Renal pelvis (tissue), 4 donors: Measurements from ENCODE around the gene AHRR. TPM values are rescaled to one million over a fixed set of nuclear protein-coding genes. Genes with fewer than 3 reads are reported as not detected.

Experiments
- DNase-seq: peaks from one replicate; pipeline ENCODE4 v3.0.0-alpha.2; 2013
- polyA plus RNA-seq, 3 donors: library from polyadenylated mRNA; unstranded; fragments of 120-200 nt; gene quantifications; one replicate each; pipeline ENCODE4 v1.2.1, GENCODE V29; 2013; ENCODE audit not compliant: insufficient read length in 3 of 3

Gene AHRR
- polyA plus RNA-seq, 3 donors = 2.4 to 3.6 (median 2.8) TPM

DNA sequence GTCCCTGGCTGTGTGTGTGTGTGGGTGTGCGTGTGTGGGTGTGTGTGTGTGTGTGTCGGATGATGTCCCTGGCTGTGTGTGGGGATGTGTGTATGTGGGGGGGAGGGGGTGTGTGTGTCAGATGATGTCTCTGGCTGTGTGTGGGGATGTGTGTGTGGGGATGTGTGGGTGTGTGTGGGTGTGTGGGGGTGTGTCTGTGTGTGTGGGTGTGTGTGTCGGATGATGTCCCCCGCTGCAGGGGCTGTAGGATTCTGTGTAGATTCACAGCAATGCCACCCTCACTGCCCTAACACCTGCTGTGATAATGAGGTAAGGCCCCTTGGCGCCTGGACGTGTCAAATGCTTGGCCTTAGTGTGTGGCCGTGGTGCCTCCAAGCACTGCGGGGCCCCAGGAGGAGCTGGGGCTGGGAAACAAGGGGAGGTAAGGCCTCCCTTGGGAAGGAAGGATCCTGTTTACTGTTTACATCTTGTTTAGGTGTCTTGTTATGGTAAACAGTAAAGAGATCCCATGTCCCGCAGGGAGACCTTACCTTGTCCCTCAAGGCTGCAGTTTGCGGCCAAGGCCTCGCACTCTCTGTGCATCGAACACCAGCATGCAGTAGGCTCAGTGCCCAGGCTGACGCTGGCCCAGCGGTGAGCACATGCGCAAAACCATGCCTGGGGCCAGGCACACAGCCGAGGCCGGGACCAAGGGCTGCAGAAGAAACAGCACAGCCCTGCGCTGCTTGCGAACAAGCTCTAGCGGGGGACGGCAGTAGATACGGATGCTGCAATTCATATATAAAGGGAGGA, 24.1 kb downstream of the AHRR start:
- no peak for DNase-seq

DNA sequence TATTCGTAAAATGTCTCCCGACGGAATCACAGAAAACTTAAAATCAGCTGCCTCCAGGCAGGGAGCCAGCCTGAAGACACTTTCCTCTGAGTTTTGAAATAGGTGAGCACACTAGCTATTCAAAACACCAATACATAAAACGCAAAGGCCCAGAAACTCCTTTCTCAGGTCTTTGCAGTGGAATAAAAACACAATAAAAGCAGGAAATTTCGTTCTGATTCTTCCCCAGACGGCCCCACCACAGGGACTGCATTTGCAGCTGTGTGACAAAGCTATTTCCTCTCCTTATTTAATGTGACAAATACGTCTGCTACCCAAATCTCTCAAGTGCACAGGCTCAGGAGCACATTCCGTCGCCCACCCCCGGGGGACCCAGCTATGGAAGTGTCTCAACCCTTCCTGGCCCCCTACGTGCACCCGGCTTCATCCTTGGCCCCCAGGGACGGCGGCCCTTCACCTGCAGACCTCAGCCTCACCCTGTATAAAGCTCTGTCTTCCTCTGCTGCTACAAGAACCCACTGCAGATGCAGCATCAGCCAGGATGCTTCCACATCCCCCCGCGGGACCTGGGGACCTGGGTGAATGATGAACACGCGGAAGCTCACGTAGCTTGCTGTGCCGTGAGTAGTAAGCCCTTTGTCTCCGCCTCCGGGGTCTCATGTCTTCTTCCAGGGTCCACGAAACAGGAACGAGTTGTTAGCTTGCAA, 24.9 kb downstream of the AHRR start:
- DNase-seq = no peak

DNA sequence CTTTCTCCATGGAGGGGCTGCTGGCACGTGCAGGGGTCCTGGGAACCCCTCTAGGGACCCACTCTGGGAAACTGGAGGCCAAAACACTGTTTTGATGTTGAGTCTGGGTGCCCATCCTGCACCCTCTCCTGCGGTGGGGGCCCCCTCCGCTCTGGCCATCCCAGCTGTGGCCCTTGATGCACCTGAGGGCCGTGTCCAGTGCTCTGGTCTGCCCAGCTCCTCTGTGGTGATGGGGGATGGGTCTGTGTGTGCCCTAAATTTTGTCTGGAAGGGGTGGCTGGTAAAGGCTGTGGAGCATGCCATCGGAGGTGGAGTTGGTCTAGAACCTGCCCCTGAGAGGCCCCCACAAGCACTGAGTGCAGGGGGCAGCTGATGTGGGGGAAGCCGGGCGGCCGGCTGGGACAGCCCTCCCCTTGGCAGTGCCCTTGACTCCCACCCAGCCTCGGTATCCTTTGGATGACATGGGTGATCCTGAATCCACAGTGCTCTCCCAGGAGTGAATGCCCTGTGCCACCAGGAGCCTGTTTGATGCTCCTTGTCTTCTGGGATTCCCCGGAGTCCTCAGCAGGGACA, 26.3 kb downstream of the AHRR start:
- no peak for DNase-seq

DNA sequence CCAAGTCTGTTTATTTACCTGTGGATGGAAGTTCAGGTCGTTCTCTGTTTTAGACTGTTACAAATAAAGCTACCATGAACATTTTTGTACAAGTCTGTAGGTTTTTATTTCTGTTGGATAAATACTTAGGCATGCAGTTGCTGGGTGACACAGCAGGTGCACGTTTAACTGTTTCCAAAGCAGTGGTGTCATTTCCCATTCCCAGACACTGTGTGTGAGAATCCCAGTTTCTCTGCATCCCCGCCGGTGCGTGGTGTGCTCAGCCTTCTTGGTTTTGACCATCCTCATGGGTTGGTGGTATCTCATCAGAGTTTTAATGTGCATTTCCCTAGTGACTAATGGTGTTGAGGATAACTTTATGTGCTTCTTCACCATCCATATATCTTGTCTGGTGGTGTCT, 27.2 kb downstream of the AHRR start:
- no peak for DNase-seq

DNA sequence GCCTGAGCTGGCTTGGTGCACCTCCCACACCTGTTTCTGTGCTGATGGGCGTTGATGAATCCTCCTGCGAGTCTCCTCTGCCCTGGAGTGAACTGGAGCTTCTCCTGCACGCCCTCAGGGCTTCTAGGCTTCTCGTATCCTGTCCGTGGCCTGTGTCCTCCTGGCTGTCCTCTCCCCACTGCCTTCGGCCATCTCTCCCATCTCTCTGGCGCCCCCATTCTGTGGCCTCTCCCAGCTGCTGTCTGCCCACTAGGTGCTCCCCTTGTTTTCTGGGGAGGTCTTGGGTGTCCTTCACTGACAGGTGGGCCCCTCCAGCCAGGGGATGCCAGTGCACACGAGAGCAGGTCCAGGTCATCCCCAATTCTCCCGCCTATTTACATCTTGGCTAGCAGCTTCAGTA, 28.8 kb downstream of the AHRR start:
- no peak for DNase-seq

DNA sequence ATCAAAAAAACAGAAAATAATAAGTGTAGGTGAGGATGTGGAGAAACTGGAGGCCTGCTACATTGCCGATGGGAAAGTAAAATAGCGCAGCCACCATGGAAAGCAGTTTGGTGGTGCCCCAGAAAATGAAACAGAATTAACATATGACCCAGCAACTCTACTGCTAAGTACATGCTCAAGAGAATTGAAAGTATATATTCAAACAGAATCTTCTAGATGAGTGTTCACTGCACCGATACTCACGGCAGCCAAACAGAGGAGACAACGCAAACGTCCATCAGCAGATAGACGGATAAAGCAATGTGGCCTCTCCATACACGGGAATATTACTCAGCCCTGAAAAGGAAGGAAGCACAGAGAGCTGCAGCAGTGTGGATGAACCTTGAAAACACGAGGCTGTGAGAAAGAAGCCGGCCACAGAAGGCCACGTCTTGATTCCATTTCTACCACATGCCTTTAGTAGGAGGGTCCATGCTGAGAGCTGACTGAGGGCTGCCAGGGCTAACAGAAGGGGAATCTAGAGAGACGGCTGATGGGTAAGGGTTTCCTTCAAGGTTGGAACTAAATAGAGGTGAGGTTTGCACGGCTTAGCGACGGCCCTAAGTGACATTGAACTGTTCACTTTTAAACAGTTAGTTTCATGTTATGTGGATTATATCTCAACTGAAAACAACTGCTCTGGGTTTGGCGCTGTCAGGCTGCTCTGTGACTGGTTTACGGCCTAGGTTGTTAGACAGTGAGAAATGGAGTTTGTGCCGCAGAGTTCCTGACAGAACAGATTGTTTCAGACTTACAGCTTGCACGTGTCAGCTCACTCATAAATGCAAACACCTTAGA, 29.8 kb downstream of the AHRR start:
- DNase-seq = no peak

DNA sequence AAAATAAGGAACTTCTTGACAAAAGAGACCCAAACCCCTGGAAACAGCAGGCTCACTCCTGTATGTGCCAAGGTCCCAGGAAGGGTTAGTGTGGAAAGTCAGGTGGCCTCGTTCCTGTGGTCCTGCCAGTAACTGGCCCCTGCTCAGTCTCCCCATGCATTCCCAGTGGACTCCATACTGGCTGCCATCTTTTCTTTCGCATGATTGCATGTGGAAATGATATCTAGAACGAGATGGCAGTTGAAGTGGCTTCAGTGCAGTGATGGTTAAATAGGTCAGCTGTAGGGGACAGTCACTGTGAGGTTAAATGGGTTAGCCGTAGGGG, 30.4 kb downstream of the AHRR start:
- no peak for DNase-seq

DNA sequence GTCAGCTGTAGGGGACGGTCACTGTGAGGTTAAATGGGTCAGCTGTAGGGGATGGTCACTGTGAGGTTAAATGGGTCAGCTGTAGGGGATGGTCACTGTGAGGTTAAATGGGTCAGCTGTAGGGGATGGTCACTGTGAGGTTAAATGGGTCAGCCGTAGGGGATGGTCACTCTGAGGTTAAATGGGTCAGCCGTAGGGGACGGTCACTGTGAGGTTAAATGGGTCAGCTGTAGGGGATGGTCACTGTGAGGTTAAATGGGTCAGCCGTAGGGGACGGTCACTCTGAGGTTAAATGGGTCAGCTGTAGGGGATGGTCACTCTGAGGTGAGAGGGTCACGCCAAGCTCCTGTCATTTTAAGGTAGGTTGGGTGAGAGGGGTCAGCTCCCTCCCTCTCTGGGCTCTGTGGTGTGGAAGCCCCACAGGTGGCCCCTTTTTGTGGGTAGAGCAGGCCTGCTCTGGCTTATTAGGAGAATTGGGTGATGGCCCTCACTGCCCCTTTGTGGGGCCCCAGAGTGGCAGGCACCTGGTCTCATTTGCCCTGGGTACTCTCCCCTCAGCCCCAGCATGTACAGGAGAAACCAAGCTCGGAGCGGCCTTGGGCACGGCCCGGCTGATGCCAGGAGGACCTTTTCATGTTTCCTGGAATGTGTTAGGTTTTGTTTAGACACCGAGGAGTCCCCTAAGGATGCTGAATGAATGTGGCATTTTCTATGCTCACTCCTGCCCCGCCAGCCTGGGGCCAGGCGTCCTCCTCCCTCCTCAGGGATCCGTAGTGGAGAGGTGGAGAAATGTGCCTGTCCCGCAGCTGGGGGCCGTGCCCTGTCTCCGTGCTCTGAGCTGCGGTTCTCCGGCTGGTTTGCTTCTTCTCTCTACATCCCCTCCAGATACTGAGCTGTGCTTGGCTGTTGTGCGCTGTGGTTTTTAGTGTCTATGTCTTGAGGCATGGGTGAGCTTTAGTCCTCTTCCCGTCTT, 31.4 kb downstream of the AHRR start:
- no peak for DNase-seq

DNA sequence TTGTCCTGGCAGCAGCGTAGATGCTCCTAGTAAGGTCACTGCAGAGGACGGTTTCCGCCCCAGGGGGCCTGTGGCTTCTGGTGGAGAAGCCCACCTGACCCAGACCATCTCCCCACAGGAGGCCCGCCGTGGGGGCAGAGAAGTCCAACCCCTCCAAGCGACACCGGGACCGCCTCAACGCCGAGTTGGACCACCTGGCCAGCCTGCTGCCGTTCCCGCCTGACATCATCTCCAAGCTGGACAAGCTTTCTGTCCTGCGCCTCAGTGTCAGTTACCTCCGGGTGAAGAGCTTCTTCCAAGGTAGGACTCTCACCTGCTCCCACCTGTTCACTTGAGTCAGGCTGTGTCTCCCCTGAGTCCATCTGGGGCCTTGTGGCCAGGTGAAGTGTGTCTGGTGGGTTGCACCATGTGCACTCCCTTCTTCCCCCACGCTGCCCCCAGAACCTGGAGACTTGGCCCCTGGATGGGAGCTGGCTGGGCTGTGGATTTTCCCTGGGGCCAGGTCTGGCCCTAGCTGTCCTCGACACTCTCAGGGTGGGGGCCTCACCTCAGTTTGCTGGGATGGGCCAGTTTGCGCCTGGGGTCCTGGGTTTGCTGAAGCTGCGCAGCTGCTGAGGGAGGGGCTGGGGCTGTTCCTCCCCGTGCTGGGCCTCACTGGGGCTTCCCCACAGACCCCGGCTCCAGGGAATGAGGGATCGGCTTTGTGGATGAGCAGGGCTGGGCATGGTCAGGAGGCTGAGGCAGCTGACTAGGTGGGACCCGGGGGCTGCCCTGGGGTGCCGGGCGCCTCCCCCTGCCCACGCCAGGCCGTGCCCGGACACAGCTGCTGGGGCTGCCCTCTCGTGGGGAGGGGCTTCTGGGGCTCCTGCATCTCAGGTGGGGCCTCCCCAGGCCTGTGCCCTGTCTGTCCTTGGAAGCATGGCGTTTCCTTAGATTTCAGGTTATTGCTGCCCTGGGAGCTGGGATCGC, 32.4 kb downstream of the AHRR start:
- no peak for DNase-seq

DNA sequence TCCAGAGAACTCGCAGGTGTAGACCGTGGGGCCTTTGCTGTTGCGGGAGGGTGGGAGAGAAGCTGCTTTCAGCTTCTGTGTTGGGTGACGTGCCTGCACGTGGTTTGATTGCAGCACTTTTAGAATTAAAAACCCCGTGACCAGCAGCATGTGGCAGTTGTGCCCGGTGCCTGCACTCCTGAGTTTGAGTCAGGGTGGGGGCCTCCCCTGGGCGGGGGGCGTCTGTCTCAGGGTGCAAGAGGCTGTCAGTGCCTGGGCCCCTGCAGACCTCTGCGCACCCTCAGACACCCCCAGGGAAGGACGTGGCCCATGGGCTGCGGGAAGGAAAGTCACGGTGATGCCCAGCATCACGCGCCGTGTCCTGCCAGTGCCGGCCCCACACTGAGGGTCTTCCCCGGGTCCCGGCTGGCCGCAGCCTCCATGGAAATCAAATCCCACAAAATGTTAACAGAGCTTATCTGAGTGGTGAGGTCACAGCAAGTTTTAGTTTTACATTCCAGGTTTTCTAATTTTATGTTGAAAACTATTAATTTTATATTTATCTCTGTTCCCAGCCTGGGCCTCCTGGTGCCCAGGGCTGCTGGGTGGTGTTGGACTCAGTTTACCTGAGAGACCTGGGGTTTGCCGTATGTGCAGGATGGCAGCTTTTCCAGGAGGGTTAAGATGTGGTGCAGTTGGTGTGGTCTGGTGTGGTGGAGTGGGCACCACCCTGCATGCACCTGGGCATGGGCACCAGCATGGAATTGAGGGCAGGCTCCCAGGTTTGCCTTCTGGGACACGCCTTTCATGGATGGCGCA, 33.3 kb downstream of the AHRR start:
- DNase-seq = no peak

DNA sequence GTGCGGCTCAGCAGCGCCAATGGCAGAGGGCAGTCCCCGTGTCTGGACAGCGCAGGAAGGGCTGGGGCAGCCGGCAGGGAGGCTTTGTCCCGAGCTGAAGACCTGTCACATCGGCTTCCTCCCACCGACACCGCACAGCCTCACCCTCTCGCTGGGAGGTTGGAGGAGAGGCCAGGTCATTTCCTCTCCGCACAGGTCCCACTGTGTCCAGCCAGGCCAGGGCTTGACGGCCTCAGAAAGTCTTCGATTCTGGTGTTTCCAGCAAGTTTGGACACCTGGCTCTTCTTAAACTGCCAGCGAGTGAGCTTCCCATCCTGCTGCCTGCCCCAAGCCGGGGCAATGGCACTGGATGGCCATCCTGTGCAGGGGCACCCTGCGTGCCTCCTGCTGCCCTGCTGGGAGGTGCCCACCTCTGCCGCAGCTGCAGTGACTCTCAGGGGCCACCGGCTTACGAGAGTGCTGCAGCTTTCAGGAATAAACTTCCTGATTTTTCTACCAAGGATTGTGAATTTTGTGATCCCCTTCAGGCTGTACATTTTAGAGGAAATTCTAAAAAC, 33.9 kb downstream of the AHRR start:
- no peak for DNase-seq

DNA sequence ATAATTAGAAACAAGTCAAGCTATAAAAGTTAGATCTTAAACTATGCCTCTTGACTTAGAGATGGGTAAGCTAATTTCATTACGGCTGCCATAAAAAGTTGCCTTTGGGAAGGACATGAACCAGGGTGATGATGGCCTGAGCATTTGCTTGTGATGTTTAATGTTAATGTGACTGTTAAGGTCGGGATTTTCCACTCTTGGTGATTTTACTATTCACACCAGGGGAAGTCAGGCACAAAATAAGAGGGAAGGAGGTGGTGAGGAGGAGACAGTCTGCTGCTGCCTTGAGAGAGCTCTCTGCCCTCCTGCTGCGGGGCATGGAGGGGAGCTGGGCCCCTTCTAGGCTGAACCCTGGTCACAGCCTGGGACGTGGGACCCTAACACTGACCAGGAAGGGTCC, 34.4 kb downstream of the AHRR start:
- DNase-seq = no peak

DNA sequence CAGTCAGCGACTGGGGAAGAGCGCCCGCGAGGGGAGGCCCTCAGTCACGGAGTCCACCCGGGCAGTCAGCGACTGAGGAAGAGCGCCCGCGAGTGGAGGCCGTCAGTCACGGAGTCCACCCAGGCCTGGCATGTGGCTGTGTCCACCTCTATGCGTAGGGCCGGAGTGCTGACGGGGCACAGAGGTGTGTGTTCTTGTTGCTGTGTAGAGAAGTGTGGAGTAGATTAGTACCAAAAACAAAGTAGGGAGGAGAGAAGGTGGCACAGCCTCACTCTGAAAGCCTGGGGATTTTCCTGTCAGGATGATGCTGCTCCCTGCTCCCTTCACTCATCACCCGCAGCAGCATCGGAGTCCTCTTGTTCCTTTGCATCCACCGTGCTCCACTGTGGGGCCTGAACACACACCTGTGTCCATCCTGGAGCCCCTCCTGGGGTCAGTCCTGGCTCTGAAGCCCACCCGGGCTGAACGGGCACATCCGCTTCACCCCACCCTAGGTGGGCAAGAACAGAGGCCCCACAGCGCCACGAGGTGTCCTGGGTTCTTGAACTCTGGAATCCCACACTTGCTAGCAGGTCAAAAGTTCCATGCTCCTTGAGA, 37.9 kb downstream of the AHRR start:
- DNase-seq = no peak

DNA sequence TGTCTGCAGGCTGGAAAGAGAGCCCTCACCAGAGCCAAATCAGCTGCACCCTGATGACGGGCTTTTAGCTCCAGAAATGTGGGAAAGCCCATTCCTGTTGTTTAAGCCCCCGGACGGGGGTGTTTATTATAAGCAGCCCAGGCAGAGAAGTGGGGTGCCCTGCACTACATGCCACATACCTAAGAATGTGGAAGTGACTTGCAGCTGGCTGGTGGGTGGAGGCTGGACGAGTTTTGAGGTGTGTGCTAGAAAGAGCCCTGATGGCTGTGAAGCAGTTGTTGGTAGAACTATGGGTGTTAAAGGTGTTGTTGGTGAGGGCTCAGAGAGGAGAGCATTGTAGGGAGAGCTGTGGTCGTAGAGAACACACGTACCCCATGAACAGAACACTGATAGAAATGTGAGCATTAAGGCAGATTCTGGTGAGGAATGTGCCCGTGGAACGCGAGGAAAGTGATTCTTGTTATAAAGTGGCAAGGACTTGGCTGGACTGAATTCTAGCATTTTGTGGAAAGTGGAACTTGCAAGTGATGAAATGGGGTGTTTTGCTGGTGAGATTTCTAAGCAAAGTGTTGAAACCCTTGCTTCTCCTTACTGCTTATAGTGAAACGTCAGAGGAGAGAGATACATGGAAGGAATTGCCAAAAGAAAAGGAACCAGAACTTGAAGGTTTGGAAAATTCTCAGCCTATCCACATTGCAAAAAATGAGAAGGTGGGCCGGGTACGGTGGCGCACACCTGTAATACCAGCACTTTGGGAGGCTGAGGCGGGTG, 38.9 kb downstream of the AHRR start:
- DNase-seq = no peak

DNA sequence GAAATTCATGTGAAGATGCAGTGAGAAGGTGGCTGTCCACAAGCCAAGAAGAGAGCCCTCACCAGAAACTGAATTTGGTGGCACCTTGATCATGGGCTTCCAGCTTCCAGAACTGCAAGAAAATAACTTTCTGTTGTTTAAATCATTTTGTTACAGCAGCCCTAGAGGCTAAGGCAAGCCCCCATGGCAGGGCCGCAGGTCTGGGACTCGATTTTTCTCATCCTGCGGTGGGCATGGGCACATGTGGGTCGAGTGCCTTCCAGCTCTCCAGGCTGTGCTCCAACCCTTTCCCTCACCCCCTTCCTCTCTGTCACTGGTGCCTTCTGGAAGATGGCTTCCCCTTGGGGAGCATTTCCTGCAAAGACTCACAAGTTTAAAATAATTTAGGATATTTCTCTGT, 40.7 kb downstream of the AHRR start:
- no peak for DNase-seq

DNA sequence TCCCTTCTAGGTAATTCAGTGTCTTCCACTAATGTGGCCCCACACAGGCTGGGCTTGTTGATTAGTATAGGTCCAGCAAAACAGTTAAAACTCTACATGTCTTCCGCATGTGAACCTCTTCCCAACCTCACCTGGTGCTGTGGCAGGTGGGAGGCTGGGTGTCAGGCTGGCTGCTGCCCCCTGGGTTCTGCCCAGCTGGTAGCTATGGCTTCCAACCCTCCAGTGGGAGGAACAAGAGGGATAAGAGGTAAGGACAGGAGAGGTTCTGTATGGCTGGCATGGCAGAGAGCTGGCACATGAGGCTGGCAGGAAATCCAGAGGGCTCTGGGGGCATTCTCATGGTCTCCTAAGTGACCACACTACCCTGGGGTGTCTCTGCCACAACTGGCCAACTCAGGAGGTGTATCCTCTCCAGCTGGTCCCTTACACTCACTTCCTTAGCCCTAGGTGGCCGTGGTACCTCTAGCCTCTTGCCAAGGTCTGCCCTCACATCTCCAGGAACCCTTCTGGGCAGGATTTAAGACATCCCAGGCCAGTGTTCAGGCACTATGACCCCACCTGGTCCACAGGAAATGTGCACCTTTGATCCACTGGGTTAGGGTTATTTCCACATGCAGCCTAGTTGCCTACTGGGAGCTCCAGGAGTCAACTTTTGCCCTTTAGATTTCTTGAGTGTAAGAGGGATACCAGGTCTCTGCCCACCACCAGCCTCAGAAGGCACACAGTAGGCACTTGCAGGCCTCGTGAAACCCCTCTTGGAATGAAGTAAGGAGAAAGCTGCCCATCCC, 41.7 kb downstream of the AHRR start:
- no peak for DNase-seq

DNA sequence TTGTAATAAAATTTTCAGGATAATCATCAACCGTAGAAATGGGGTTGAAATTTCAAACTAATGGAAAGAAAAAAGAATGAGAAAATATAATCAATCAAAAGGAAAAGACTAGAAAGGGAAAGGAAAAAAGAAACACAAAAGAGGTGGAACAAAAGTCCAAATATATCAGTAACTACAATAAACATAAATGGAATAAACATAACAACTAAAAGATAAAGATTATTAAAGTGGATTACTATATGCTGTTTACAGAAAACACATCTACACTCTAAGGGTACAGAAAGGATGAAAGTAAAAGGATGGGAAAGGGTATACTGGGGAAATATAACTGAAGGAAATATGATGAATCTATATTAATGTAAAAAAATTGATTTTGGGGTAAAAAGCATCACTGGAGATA, 43.0 kb downstream of the AHRR start:
- no peak for DNase-seq
